ENCODE data around the gene GALNT4.
A peak's percentile ranks its signal among the peaks of the same experiment; 100 is the strongest.

GALNT4 gene

DNA sequence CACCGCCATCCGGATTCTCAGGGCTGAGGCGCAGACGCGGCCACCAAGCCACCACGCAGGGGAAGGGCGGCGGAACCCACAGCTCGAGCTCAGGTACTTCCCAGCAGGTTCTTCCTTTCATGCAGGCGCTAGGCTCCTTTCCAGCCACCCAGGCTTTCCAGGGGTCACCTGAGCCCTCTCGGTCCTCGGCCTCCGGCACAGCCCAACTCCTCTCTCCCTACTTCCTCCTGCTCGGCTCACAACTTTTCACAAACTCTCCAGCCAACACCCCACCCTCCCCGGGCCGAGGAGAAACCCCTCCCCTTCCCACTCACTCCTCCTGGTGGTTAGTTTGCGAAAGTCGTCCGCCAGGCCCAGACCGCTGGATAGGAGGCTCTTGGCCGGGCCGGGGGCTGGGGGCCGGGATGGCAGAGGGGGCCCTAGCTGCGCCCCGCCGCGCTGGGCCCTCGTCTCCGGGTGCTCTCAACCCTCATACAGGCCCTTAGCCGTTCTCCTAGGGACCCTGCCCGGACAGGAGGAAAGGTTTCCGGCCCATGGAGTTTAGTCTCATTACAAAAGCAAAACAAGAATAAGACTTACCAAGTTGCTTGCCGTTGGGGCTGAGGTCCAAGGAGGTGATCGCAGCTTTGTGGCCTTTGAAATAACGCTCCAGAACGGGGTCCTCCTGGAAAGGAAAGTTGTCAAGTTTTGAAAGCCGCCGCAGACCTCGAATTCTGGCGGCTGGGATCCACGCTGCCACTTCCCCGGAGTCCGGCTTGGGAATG lies at the start of gene GALNT4:
Gene GALNT4, minus strand, starts transcription at position 256 of the 764 bp plus-strand sequence. Its CDS starts 247 bp downstream, at position 9.
- peak; percentile 52 to 71 for DNase-seq

- no peak for DNase-seq
Observed at GRCh38 chr12:89573051-89573810, 48.6 kb upstream of the GALNT4 start.

DNA sequence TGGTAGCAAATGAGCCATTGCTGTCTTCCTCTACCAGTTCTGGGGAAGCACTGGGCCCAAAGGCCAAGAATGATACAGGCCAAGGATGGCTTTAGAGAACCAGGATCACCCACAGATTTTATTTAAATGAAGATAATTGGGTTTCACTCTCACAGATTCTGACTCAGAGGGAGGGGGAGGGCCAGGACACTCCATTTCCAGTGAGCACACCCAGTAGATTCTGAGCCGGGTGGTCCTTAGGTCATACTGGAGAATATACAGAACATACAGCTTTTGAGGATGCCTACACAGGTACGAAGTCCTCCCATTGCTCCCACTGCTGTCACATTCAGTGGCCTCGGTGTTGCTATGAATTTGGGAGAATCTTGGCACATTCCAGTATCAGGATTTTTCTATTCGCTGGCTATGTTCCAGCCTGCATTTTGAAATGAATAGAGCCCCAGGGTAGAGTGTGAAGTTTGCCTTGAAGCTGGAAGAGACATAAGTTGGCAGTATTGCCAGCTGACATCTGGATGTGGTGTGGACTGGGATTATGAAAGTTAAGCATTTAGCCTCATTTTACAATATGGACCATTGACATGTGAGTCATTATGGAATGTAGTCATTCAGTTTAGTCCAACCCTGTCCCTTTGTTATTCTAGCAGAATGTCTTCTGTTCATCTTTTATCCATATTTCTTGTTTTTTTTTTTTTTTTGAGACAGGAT lies 47.0 kb upstream of the GALNT4 start:
- no peak for DNase-seq

DNA sequence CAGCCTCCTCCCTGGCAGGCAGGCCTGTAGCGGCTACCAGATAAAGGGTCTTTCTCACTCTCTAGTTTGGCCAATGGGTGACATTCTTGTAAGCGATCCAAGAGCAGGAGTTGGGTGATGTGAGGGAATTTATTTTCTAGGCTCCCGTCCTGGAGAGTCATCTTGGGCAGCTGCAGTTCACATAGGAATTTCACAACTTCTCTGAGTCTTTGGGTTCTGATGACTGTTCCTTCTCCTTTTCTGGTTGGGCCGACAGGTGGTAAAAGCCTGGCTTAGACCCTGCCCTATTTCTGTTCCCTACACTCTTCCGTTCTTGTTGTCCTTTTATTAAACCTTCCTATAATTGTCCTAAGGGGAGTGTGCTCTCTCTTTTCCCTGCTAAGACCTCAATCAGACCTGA lies 43.9 kb upstream of the GALNT4 start:
- DNase-seq = no peak

DNA sequence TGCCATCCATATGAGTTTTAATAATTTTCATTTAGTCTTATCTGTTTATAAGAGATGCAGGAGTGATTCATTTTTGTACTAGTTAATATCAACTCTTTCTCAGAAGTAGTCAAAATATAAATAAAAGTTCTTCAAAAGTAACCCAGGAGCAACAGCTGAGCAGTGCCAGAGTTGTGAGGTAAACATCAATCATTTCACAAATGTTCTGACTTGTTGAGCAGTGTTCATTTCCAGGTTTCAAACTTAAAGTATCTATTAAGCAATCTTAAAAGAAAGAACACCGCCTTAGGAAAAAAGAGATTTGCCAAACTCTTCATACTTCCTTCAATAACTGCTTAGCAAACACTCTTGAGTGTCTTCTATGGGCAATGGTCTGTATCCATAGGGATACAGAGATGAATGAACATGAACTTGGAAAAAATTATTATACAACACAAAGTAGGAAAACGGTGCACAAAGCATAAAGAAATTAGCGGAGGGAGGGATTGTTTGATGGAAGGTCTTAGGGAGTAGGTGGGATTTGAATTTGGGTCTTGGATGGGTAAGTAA lies 43.2 kb upstream of the GALNT4 start:
- no peak for DNase-seq

DNA sequence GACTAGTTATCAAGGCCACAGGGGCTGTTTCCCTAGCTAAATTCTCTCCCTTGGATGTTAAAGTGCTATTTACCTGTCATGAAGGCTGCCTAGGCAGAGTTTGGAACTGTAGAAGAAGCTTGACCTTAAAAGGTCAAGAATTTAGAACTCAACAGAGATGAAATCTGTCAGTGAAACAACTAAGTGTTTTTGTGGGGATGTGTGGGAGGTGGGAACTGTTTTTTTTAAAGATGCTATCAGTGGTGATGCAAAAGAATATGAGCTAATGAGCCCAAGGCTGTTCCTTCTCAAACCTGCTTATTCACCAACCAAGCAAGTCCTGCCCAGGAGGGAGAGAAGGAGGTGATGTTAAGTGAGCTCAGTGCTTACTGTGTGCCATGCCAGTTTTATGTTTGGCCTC lies 42.0 kb upstream of the GALNT4 start:
- no peak for DNase-seq

DNA sequence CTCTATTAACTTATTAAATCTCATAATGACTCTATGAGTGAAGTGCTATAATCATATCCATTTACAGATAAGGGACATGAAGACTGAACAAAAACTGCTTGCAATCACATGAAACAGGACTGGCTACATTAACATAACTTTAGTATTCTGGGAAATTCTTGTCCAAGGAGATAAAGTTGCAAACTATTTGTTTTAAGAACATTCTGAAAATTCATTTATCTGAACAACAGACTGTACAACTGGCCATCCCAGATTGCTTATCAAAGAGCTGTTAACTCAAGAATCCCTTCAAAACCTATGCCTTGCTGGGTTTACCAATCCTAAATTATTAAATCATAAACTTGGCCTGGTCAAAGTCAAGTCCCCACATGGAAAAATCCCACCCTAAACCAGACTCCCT lies 40.4 kb upstream of the GALNT4 start:
- DNase-seq = no peak

DNA sequence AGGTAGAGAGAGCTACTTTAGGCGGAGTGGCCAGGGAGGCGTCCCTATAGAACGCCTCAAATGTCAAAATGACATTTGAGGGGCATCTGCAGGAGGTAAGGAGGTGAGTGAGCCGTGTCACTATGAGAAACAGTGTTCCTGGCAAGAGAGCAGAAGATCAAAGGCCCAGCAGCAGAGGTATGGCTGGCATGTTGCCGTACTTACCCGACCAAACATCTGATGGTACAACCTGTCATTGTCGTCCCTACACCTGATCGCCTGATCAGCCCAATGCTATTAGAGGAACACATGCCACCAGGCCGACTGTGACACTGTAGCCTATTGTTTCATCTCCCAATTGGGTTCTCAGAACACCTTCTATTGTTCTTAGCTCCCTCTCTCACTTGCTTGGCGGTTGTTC lies 35.2 kb upstream of the GALNT4 start:
- DNase-seq = no peak

- DNase-seq = no peak
Observed at GRCh38 chr12:89556976-89557375, 32.4 kb upstream of the GALNT4 start.

GRCh38 chr12:89552376-89552775 lies 27.8 kb upstream of the GALNT4 start:
- no peak for DNase-seq

GRCh38 chr12:89551747-89552146 lies 27.2 kb upstream of the GALNT4 start:
- no peak for DNase-seq

DNA sequence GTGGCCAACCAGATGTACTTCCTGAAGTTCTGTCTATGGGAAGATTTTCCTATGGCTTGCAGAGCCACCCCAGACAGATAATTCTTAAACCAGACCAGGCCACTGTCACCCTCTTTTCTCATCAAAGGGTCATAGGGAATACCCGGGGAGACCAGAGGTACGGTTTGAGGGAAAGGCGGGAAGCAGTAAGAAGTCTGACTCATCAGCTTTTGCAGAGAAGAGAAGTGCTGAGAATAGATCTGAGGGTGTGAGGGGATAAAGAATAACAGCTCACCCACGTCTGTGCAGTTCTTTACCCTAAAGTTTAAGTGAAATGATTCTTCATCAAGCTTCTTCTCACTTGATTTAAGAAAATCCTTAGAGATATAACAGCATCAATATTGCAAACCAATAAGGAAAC lies 22.5 kb upstream of the GALNT4 start:
- DNase-seq = no peak

- no peak for DNase-seq
Observed at GRCh38 chr12:89546151-89546550, 21.6 kb upstream of the GALNT4 start.

DNA sequence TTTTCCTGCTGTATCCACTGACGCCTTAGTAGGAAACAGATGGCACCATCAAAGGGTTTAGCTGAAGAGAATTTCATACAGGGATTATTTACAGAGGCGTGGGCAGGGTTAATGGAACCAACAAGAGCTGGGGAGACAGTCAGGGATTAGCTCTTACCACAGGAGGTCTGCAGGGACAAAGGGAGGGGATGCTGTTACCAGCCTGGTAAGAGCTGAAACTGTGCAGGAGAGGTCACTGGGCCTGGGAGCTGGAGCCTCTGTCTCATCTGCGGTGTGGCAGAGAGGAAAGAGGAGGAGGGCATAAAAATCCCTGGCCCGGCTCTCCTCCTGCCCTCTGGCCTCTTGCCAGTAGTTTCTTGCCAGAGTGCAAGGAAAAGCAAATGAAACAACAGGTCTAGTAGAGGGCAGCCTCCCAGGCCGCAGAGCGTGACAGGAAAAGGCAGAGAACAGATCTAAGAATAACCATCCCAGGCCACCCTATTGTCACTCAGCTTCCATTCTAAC lies 20.1 kb upstream of the GALNT4 start:
- DNase-seq = peak; percentile 4 to 42

GRCh38 chr12:89544022-89544421 lies 19.4 kb upstream of the GALNT4 start:
- DNase-seq = no peak

GRCh38 chr12:89542912-89543592 lies 18.5 kb upstream of the GALNT4 start:
- peak; percentile 72 to 77 for DNase-seq

- DNase-seq = no peak
Observed at GRCh38 chr12:89542236-89542635, 17.6 kb upstream of the GALNT4 start.

GRCh38 chr12:89540586-89540985 lies 16.0 kb upstream of the GALNT4 start:
- no peak for DNase-seq

DNA sequence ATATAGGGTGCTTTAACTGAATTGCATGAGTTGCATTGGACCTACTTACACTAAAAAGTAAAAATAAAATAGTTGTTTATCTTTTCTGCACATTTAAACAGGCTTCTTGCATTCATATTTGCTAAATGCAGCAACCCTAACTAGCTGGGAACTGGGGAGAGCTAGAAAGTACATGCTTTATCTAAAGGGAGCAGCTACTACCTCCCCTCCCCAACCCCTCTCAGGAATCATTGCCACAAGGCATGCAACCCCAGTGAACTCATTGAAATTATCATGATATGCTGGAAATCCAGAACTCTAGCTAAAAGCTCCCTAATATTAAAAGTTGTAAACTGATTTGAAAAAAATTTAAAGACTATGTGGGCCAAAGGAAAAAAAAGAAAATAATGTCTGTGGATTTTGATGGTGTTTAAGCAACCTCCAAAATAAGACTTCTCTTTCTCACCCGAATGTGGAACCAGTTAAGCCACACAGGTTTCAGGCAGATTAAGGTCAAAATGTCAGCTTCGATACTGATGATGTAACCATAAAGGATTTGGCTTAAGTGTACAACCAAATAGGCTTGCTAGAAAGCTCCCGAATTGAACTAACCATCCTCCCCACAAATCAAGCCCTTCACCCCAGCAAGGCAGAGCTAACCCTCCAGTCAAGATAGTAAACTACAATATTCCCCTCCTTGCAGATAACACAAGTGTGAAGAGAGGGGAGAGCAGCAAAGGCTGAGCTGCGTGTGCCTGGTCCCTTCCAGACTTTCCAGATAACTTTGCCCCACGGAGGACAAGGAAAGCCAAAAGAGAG lies 15.0 kb upstream of the GALNT4 start:
- no peak for DNase-seq

- DNase-seq = no peak
Observed at GRCh38 chr12:89538897-89539296, 14.3 kb upstream of the GALNT4 start.

DNA sequence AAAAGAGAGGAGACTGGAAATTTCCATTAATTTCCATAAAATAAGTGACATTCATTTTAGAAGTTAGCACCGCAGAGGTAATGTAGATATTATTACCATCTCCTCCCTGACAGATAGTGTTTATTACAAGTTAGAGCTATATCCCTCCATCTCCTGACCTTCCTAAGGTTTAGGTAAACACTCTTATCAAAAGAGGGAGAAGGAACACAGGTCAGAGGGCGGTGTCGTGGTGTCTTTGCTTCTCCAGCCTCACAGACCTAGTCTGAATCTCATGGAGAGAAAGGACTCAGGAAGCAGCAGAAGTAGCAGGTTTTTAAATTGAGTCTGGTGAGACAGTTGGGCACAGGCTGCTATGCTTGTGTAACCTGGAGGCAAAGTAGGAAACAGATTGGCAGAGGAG lies 12.8 kb upstream of the GALNT4 start:
- DNase-seq = no peak

- DNase-seq = peak; percentile 31 to 36
Observed at GRCh38 chr12:89529738-89530137, 5.1 kb upstream of the GALNT4 start.

Data from NCI-H2081 (cell line).